GDM1 (cell line): ENCODE results near the gene RABIF.
"Not testable (repeated sequence)": the region's sequence is repeated elsewhere in the genome, so short reads cannot be mapped to it uniquely, and the experiment has no call there.

ENCODE experiments used
- DNase-seq: peaks from one replicate; lab custom pipeline; 2025; lab: John Stamatoyannopoulos, UW

Gene RABIF

DNA sequence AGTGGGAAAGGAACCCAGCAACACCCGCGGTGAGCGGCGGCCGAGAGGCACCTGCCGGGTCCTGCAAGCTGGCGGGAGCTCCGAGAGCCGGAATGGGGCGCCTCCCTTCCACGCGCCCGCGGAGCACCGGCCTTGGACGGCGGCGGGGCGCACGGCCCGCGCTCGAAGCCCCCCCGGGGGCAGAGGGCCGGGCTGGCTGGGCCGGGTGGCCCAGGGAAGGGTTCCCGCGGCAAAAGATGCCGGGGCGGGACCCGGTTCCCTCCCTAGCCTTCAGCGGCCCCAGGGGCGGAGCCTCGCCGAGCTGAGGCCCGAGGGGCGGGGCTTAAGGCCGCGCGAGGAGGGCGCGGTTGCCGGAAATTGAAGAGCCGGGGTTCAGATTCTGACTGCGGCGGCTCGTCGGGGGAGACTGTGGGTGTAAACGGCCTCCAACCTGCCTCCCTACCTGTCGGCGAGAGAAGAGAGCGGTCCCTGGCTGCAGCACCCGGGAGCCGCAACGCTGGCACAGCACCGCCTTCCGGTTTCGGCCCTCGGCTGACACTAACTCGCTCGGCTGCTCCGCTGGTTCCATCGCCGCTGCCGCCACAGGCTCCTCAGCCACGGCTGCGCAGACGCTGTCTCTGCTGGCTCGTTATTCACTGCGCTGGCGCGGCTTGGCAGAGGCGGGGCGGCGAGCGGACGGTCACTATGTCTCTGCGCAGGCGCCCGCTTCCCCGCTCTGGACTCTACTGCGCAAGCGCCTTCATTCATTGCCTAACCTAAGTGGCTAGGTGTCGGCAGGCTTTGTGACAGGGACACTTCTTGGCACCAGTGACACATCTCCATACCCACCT, at the start of gene RABIF:
Gene RABIF (minus strand): TSS at position 619 of the 830 bp plus-strand sequence. CDS start 51 bp downstream, at position 568.
- DNase-seq: peak; percentile 95

DNA sequence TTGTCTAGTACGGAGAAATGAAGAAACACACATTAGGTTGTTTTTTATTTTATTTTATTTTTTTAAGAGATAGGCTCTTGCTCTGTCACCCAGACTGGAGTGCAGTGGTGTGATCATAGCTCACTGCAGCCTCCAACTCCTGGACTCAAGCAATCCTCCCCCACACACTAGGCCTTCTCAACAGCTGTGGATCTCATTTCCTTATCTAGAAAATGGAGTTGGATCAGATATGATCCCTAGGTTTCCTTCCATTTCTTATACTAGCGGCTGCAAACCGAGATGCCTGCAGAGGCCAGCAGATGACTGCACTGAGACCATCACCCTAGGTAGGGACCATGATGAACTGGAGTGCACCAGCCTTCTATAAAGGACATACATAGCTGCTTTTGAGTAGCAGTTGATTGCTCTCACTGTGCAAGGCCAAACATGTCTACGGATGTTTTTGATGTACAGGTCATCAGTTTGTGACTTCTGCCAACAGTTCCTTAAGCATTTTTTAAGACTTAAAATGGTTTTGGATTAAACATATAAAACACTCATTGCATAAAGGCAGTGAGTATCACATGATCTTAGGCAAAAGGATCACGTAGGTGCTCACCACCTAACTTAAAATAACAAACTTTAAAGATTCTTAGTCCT, 49.5 kb upstream of the RABIF start:
- DNase-seq: no peak

DNA sequence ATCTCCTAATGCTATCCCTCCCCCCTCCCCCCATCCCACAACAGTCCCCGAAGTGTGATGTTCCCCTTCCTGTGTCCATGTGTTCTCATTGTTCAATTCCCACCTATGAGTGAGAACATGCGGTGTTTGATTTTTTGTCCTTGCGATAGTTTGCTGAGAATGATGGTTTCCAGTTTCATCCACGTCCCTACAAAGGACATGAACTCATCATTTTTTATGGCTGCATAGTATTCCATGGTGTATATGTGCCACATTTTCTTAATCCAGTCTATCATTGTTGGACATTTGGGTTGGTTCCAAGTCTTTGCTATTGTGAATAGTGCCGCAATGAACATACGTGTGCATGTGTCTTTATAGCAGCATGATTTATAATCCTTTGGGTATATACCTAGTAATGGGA, 47.5 kb upstream of the RABIF start:
- not testable (repeated sequence) for DNase-seq

DNA sequence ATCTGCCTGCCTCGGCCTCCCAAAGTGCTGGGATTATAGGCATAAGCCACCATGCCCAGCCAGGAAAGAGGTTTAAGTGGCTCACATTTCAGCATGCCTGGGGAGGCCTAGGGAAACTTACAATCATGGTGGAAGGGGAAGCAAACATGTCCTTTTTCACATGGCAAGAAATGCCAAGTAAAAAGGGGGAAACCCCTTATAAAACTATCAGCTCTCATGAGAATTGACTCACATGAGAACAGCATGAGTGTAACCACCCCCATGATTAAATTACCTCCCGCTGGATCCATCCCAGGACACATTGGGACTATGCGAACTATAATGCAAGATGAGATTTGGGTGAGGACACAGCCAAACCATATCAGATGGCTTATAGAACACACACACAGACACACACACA, 46.9 kb upstream of the RABIF start:
- no peak for DNase-seq

DNA sequence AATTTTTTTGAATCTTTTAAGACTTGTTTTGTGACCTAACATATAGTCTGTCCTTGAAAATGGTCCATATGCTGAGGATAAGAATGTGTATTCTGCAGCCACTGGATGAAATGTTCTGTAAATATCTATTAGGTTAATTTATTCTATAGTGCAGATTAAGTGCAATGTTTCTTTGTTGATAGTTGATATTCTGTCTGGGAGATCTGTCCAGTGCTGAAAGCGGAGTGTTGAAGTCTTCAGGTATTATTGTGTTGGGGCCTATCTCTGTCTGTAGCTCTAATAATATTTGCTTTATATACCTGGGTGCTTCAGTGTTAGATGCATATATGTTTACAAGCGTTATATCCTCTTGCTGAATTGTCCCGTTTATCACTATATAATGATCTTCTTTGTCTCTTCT, 45.8 kb upstream of the RABIF start:
- no peak for DNase-seq

DNA sequence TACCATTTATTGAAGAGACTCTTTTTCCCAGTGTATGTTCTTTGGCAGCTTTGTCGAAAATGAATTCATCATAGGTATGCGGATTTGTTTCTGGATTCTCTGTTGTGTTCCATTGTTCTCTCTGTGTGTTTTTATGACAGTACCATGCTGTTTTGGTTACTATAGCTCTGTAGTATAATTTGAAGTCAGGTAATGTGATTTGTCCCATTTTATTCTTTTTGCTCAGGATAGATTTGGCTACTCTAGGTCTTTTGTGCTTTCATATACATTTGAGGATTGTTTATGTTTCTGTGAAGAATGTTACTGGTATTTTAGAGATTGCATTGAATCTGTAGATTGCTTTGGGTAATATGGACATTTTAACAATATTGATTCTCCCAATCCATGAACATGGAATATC, 43.5 kb upstream of the RABIF start:
- no peak for DNase-seq

DNA sequence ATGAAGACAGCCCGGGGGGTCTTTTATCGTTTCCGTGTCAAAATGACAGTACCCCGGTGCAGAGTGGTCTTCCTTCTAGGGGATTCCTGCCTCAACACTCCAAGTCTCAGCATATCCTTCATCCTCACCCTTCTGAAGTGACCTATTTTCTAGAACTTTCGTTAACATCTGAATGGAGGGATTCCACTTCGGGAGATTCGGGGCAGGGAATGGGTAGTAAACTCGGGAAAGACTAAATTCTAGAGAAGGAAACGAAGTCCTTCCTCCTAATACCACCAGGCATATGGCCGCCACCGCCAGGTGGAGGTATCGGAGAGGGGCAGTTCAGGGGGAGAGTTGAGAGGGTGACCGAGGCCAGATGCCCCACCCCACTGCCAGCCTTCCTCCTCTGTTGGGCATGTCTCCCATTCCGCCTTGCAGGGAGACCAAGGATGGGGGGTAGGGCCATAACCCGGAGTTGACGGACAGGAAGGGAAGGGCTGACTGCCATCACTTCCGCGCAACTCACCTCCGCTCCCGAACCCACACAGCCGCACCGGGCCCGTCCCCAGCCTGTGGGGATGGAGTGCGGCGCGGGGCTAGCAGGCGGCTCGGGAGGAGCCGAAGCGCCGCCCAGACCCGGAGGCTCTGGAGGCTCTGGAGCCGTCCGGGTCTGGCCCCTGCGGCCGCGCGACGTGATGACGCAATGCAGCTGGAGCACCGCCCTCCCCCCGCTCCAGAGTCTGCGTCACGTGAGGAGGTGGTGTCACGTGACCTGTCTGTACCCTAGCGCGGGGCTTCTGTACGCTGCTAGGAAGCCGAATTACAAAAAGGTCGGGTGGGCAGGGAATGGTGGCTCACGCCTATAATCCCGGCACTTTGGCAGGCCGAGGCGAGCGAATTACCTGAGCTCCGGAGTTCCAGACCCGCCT, 37.9 kb upstream of the RABIF start, which contains the start of gene KLHL12:
Gene KLHL12 (minus strand): TSS at position 654 of the 911 bp plus-strand sequence. CDS start 2,072 bp downstream, outside the sequence.
- peak; percentile 93 for DNase-seq

DNA sequence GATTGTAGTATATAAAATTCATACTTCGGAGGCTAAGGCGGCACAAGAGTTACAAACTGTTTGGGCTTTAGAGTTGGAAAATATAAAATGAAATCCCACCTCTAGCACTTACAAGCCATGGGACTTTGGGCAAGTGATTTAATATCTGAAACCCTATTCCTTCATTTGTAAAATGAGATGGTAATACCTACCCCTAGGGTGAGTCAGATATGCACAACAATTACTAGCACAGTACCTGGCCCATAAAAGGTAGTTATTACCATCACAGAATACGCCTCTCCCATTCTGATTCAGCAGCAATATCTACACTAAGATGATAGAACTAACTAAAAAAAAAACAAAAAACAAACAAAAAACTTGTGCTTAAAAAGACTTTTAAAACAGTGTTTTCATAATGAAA, 34.6 kb upstream of the RABIF start:
- no peak for DNase-seq

DNA sequence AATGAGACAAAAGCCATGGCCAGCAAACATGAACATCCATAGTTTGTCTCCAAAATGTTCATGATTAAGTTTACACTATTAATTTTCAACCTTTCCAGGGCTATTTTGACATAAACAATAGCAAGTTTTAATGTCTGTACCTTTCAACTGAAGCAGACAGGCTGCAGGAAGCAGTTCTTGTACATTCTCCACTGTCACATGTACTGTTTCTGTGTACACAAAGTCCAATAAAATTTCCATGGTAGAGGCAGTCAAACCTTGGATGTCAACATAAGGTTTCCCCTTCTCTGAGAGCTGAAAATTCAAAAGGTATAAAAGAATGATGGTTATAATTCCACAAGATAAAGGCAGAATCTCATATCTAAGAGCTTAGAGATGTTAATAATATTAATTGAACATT, 30.7 kb upstream of the RABIF start:
- DNase-seq: no peak

DNA sequence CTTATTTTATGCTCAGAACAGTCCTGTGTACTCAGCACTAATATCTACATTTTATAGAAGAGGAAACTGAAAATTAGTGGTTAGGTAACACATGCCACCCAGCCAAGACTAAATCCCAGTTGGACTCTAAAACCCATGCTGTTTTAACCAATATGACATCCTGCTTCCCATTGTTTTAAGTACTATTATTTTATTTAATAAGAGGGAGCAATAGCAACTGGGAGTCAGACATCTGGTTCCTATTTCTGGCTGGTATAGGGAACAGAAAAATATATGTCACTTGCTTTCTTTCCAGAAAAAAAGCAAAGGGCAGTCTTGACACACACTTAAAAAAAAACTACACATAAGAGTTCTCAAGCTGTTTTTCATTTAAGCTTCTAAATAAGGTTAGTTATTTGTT, 26.2 kb upstream of the RABIF start:
- no peak for DNase-seq

DNA sequence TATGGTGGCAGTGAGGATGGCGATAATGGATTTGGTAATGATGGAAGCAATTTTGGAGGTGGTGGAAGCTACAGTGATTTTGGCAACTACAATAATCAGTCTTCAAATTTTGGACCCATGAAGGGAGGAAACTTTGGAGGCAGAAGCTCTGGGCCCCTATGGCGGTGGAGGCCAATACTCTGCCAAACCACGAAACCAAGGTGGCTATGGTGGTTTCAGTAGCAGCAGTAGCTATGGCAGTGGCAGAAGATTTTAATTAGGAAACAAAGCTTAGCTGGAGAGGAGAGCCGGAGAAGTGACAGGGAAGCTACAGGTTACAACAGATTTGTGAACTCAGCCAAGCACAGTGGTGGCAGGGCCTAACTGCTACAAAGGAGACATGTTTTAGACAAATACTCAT, 23.5 kb upstream of the RABIF start:
- DNase-seq: not testable (repeated sequence)

DNA sequence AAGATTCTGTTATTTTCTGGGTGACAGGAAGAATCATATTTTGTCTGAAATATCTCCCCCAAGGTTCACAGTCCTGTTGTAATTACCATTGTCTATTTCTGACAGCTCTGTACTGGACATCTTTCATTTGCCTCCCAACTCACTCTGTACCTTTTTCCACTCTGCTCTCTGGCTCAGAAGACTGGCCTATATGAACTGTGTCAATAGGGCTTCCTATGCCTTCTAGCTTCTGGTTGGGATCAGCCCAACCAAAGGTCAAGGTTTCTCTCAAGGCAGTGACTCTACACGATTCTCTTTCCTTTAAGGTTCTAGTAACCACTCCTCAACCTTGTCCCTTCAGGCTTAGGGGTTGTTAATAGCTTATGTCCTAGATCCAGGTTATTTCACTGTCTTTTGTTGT, 20.5 kb upstream of the RABIF start:
- no peak for DNase-seq

DNA sequence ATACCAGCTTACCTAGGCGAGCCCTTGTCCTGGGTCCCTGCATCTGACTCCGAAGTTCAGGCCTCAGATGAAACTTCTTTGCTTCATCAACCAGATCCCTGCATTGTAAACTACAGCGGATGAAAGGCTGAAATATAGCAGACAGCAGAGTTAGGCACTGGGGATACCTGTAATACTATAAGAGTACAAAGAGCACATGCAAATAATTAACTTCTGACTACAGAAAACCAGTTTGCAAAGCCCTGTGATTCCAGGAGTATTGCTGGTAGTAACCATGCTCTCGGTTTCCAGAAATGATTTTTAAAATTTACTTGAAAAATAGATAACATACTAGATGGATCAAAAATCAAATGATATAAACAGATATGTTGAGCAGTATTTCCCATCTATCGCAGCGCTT, 20.0 kb upstream of the RABIF start:
- no peak for DNase-seq

DNA sequence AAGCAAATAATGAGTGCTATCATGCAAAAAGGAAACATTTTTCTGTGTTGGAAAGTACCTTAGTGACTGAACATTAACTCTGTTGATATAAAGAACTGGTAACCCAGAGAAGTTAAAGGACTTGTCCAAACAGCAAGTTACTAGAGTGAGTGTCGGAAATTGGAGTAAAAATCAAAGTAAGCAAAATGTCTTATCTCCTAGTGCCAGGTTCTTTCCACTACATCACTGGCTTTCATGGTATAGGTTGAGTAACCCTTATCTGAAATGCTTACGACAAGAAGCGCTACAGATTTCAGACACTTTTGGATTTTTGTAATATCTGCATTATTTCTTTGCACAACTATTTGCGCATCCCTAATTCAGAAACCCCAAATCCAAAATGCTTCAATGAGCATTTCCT, 16.4 kb upstream of the RABIF start:
- DNase-seq: no peak

DNA sequence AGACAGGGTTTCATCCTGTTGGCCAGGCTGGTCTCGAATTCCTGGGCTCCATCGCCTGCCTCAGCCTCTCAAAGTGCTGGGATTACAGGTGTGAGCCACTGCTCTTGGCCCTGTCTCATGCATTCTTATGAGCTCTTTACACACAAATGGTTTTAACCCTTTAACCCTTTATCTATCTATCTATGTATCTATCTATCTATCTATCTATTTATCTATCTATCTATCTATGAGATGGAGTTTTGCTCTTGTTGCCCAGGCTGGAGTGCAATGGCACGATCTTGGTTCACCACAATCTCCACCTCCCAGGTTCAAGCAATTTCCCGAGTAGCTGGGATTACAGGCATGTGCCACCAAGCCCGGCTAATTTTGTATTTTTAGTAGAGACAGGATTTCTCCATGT, 14.9 kb upstream of the RABIF start:
- DNase-seq: not testable (repeated sequence)

DNA sequence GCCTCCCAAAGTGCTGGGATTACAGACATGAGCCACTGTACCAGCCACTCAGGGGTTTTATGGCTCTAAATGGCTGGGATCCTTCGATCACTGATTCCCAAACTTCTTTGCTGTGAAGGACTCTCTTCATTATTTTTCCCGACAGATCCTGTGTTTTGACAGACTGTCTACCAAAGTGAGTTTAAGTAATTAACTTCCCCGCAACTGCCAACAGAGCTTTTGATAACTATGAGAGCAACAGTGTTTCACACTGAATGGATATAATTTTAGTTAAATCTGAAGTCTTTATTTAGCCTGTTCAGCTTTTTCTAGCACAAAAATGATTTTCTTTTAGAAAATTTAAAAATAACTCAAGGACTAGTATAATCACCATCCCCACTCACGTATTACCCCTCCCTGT, 12.6 kb upstream of the RABIF start:
- no peak for DNase-seq

DNA sequence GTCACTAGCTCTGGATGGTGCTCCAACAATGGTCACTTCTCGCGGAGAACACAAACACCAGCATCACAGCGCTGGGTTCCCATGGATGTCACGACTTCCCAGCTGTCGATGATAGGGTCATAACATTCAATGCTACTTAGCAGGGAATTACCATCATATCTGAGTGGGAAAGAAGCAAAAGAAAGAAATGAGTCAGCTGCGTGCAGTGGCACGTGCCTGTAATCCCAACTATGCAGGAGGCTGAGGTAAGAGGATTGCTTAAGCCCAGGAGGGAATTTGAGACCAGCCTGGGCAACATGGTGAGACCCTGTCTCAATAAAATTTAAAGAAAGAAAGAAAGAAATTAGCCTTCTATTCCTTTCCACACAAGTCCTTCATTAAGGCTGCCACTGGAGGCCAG, 3.6 kb upstream of the RABIF start:
- no peak for DNase-seq

DNA sequence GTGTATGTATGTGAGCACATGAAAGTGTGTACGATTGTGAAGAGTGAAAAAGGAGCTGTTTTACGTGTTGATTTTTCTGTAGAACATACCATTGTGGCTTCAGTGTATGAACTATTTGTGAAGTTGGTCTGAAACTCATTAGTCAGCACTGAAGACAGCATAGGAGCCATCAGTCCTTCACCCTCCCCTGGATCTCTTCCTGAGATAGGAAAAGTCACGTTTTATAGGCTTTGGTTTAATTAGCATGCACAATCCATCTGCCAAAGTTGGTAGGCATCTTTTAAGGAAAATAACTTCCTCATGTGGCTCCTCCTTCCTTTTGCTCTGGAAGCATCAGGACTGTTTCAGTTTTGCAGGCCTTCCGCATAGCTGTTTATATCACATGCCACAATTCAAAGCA, 1.4 kb upstream of the RABIF start:
- DNase-seq: no peak

DNA sequence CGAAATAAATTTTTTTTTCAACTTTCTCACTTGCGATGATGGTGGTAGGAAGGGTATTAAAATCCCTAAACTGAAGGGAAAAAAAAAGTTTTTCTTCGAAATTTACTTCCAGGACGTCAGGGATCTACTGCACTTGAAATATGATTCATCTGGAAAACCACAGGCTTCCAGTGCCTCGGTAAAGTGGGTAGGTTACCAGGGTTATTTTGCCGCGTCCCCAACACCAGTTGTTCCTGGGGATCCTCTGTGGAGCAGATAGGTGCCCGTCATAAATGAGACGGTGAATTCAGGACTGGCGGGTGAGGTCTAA, 773 bp downstream of the RABIF start:
- no peak for DNase-seq

DNA sequence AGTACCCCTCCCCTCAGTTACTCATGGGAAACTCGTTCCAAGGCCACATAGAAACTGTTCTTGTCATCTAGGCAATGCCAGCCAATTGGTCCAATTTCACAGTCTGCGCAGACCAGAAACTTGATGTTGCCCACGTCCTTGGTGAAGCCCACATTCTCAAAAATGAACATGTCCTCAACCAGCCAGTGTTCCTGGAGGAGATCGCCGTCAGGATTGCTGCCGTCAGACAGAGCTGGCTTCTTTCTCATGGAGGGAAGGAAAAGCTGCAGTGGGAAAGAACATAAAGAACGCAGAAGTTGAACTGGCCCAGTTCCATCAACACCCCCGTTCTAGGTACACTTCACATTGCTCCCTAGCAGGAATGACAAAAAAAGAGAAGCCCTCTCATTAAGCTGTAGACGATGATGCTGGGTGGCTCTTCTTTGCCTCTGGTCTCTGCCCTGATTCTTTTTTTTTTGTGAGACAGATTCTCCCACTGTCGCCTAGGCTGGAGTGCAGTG, 7.9 kb downstream of the RABIF start:
- no peak for DNase-seq

DNA sequence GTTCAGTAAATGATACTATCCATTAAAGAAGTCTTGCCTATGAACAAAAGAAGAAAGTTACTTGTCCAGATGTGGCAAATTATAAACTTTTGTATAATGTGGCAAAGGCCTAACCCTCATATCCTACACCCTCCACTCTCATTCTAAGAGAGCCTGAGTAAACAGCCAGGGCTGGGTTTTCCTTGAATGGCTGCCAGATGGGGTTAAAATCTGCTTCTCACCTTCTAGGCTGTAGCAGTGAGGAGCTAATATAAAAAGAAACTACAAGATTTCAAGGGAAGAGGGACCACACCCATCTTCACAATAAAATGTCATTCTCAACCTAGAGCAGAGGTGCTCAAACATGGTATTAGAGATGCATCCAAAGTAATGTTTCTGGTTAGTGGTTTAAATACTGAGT, 8.9 kb downstream of the RABIF start:
- DNase-seq: no peak

DNA sequence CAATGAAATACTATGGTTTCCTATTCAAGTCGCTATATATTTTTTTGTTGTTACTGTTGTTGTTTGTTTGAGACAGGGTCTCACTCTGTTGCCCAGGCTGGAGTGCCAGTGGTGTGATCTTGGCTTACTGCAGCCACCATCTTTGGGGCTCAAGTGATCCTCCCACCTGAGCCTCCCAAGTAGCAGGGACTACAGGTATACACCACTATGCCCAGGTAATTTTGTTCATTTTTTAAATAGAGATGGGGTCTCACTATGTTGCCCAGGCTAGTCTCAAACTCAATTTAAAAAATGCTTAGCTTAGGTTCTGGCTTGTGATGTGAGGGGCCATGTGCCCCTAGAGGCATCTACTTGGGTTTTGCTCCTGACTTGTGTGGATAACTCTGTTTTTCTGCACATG, 9.8 kb downstream of the RABIF start:
- no peak for DNase-seq

DNA sequence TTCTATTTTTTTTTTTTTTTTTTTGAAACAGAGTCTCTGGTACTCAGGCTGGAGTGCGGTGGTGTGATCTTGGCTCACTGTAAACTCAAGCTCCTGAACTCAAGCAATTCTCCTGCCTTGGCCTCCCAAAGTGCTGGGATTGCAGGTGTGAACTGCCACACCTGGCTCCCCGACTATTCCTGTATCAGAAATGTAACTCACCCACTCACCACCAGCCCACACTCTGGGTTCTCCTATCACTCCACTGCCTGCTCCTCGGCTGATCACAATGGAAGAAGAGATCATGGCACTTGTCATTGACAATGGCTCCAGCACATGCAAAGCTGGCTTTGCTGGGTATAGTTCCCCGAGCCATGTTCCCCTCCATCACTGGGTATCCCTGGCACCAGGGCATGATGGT, 15.9 kb downstream of the RABIF start:
- no peak for DNase-seq
